Epithelial cell of esophagus (primary cell): Measurements from ENCODE around the gene SPAG16.

Experiments used
- DNase-seq: peaks from one replicate; pipeline ENCODE4 v3.0.0; 2010; ENCODE audit warnings: low read depth
- H3K4me3 ChIP-seq: 2 replicates; pipeline ENCODE4 v1.5.1; 2011; ENCODE audit warnings: mild to moderate bottlenecking, low read length, control low read depth
- CTCF ChIP-seq: IDR thresholded peaks from 2 replicates; pipeline ENCODE4 v1.5.1; 2011; ENCODE audit warnings: low read depth, mild to moderate bottlenecking, low read length, control low read depth, inconsistent platforms; ENCODE audit not compliant: insufficient read depth; ENCODE audit errors: missing control alignments

Gene SPAG16

GRCh38 chr2:214126135-214126534, 841.9 kb downstream of the SPAG16 start:
- peak; percentile 54 for DNase-seq
- no peak for TF ChIP-seq CTCF
- H3K4me3 ChIP-seq: no peak overlapping the region

- H3K4me3 ChIP-seq: no peak overlapping the region
- DNase-seq: no peak
- TF ChIP-seq CTCF: no peak
Measured at GRCh38 chr2:214127170-214127569, 842.9 kb downstream of the SPAG16 start.

GRCh38 chr2:214127571-214127970, 843.3 kb downstream of the SPAG16 start:
- no peak for TF ChIP-seq CTCF
- peak; percentile 89 for DNase-seq
- no peak overlapping the region for H3K4me3 ChIP-seq

GRCh38 chr2:214128040-214128439, 843.8 kb downstream of the SPAG16 start:
- TF ChIP-seq CTCF: no peak
- no peak overlapping the region for H3K4me3 ChIP-seq
- DNase-seq: no peak

GRCh38 chr2:214130114-214130513, 845.9 kb downstream of the SPAG16 start:
- H3K4me3 ChIP-seq: no peak overlapping the region
- TF ChIP-seq CTCF: no peak
- no peak for DNase-seq

GRCh38 chr2:214135966-214136365, 851.7 kb downstream of the SPAG16 start:
- no peak for TF ChIP-seq CTCF
- no peak overlapping the region for H3K4me3 ChIP-seq
- DNase-seq: peak; percentile 93

- H3K4me3 ChIP-seq: no peak overlapping the region
- TF ChIP-seq CTCF: no peak
- DNase-seq: no peak
Measured at GRCh38 chr2:214138779-214139178, 854.5 kb downstream of the SPAG16 start.
